Measurements from ENCODE around the gene EXOC2. TPM values are rescaled to one million over a fixed set of nuclear protein-coding genes. Genes with fewer than 3 reads are reported as not detected.
A peak's percentile ranks its signal among the peaks of the same experiment; 100 is the strongest.

EXOC2 gene
- total RNA-seq, 2 experiments from 2014 or later: 22.5 to 24.8 TPM

- no peak overlapping the region for H3K4me2 ChIP-seq (ENCODE audit: low read length)
- no peaks in the 10 kb centered on the region for H3K79me2 ChIP-seq (ENCODE audit: insufficient read depth, low read depth, low read length)
- H3K4me3 ChIP-seq (ENCODE audit: low read depth, low read length, poor library complexity, severe bottlenecking): no peak overlapping the region
- H3K36me3 ChIP-seq (ENCODE audit: insufficient read depth, low read length): no peaks in the 10 kb centered on the region
- intact Hi-C loops (cut with micrococcal nuclease; ENCODE audit: unreplicated experiment): no loop called here
- TF ChIP-seq, protein P1, sequence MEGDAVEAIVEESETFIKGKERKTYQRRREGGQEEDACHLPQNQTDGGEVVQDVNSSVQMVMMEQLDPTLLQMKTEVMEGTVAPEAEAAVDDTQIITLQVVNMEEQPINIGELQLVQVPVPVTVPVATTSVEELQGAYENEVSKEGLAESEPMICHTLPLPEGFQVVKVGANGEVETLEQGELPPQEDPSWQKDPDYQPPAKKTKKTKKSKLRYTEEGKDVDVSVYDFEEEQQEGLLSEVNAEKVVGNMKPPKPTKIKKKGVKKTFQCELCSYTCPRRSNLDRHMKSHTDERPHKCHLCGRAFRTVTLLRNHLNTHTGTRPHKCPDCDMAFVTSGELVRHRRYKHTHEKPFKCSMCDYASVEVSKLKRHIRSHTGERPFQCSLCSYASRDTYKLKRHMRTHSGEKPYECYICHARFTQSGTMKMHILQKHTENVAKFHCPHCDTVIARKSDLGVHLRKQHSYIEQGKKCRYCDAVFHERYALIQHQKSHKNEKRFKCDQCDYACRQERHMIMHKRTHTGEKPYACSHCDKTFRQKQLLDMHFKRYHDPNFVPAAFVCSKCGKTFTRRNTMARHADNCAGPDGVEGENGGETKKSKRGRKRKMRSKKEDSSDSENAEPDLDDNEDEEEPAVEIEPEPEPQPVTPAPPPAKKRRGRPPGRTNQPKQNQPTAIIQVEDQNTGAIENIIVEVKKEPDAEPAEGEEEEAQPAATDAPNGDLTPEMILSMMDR (conservative IDR thresholded peaks at IDR 0.05; ENCODE audit: low read length): no peak
- no peak for TF ChIP-seq EZH2phosphoT487 (IDR thresholded peaks at IDR 0.05; ENCODE audit: borderline replicate concordance, low read depth, low read length)
- no peaks in the 10 kb centered on the region for H3K4me1 ChIP-seq (ENCODE audit: insufficient read depth, low read length, poor library complexity, severe bottlenecking)
- no peaks in the 10 kb centered on the region for H3K9me3 ChIP-seq (ENCODE audit: low read length)
- no peaks in the 10 kb centered on the region for H4K20me1 ChIP-seq (ENCODE audit: insufficient read depth, low read length)
- no peak for DNase-seq (ENCODE audit: low spot score)
- no peak overlapping the region for H2AFZ ChIP-seq (ENCODE audit: low read length)
- no peak overlapping the region for H3K27ac ChIP-seq (ENCODE audit: low read depth, low read length, poor library complexity, severe bottlenecking)
- POLR2A ChIA-PET: no interaction called here
- no peaks in the 10 kb centered on the region for H3K9me2 ChIP-seq (ENCODE audit: insufficient read depth, low read length)
- no TSS peak for BruUV-seq (replicated peaks)
- CTCF ChIA-PET (ENCODE audit: unreplicated experiment): no interaction called here
These were observed 66.7 kb downstream of the EXOC2 start for GRCh38 chr6:626236-626635.

- Histone ChIP-seq H3K9me2 (ENCODE audit: insufficient read depth, low read length) (no peaks in the 10 kb centered on the region), H3K79me2 (ENCODE audit: insufficient read depth, low read depth, low read length) (no peaks in the 10 kb centered on the region), H3K27ac (ENCODE audit: low read depth, low read length, poor library complexity, severe bottlenecking) (no peak overlapping the region), H3K36me3 (ENCODE audit: insufficient read depth, low read length) (no peaks in the 10 kb centered on the region), H3K4me3 (ENCODE audit: low read depth, low read length, poor library complexity, severe bottlenecking) (no peak overlapping the region), H4K20me1 (ENCODE audit: insufficient read depth, low read length) (no peaks in the 10 kb centered on the region), H3K9me3 (ENCODE audit: low read length) (no peaks in the 10 kb centered on the region), H3K4me2 (ENCODE audit: low read length) (no peak overlapping the region), H3K4me1 (ENCODE audit: insufficient read depth, low read length, poor library complexity, severe bottlenecking) (no peaks in the 10 kb centered on the region), H2AFZ (ENCODE audit: low read length) (no peak overlapping the region)
- no TSS peak for BruUV-seq (replicated peaks)
- ChIA-PET CTCF (ENCODE audit: unreplicated experiment) (no interaction called here), POLR2A (interaction anchor here (0.6 kb wide), 1 partner anchor 113 kb away, joined by 3 read pairs; no protein-coding TSS in a partner anchor)
- no peak for TF ChIP-seq EZH2phosphoT487 (IDR thresholded peaks at IDR 0.05; ENCODE audit: borderline replicate concordance, low read depth, low read length)
- TF ChIP-seq, protein P1 (conservative IDR thresholded peaks at IDR 0.05; ENCODE audit: low read length): 0 out of 2 replicates have a peak, but pooled peaks have one; percentile 26
- DNase-seq (ENCODE audit: low spot score): peak; percentile 6
- intact Hi-C loops (cut with micrococcal nuclease; ENCODE audit: unreplicated experiment): no loop called here
These were observed 68.0 kb downstream of the EXOC2 start for GRCh38 chr6:624979-625378.

GRCh38 chr6:622462-622861, 70.5 kb downstream of the EXOC2 start:
- Histone ChIP-seq H3K9me2 (ENCODE audit: insufficient read depth, low read length) (no peaks in the 10 kb centered on the region), H3K27ac (ENCODE audit: low read depth, low read length, poor library complexity, severe bottlenecking) (no peak overlapping the region), H4K20me1 (ENCODE audit: insufficient read depth, low read length) (no peaks in the 10 kb centered on the region), H3K4me2 (ENCODE audit: low read length) (no peak overlapping the region), H3K4me3 (ENCODE audit: low read depth, low read length, poor library complexity, severe bottlenecking) (no peak overlapping the region), H3K4me1 (ENCODE audit: insufficient read depth, low read length, poor library complexity, severe bottlenecking) (no peaks in the 10 kb centered on the region), H2AFZ (ENCODE audit: low read length) (no peak overlapping the region), H3K36me3 (ENCODE audit: insufficient read depth, low read length) (no peaks in the 10 kb centered on the region), H3K9me3 (ENCODE audit: low read length) (no peaks in the 10 kb centered on the region), H3K79me2 (ENCODE audit: insufficient read depth, low read depth, low read length) (no peaks in the 10 kb centered on the region)
- DNase-seq (ENCODE audit: low spot score): no peak
- intact Hi-C loops (cut with micrococcal nuclease; ENCODE audit: unreplicated experiment): no loop called here
- no peak for TF ChIP-seq EZH2phosphoT487 (IDR thresholded peaks at IDR 0.05; ENCODE audit: borderline replicate concordance, low read depth, low read length)
- TF ChIP-seq, protein P1 (conservative IDR thresholded peaks at IDR 0.05; ENCODE audit: low read length): no peak
- ChIA-PET POLR2A (no interaction called here), CTCF (ENCODE audit: unreplicated experiment) (no interaction called here)
- BruUV-seq (replicated peaks): no TSS peak

Measured in OCI-LY7 (cell line).